AG04449 (cell line): ENCODE results near the gene ETS2.
A peak's percentile ranks its signal among the peaks of the same experiment; 100 is the strongest.

ENCODE experiments used
- CTCF ChIA-PET: fragments of 350-600 bp; formaldehyde crosslinking; extraction: SDS; loops from one replicate; lab custom pipeline; 2021; ENCODE audit warnings: antibody characterized with exemption; lab: Yijun Ruan, JAX
- POLR2A ChIA-PET: fragments of 400-600, 350-600 bp; formaldehyde crosslinking; extraction: SDS; loops from one replicate; lab custom pipeline; 2020; ENCODE audit warnings: antibody characterized with exemption, inconsistent platforms; lab: Yijun Ruan, JAX
- DNase-seq: peaks from one replicate; pipeline ENCODE4 v3.0.0-alpha.2; 2010; ENCODE audit warnings: low read depth, low spot score
- H3K4me3 ChIP-seq: 2 replicates; pipeline ENCODE4 v1.5.1; 2011; ENCODE audit warnings: low read depth, mild to moderate bottlenecking, control low read depth, low read length
- CTCF ChIP-seq: IDR thresholded peaks from one replicate; pipeline ENCODE4 v1.5.1; 2011; ENCODE audit warnings: mild to moderate bottlenecking, moderate library complexity, low read length, control low read depth, inconsistent platforms; ENCODE audit not compliant: insufficient read depth; ENCODE audit errors: missing control alignments

ETS2 gene

GRCh38 chr21:38804789-38805327 lies 871 bp upstream of the ETS2 start:
- DNase-seq, result no peak
- CTCF ChIA-PET, result interaction anchor here (1.1 to 3.3 kb wide), 3 partner anchors 9 to 333 kb away, joined by 3 to 14 read pairs (median 3); no protein-coding TSS in a partner anchor
- H3K4me3 ChIP-seq, result peak overlapping the region; percentile 80
- peak; percentile 65 for TF ChIP-seq CTCF
- POLR2A ChIA-PET, result interaction anchor here (0.6 kb wide), 1 partner anchor 20 kb away, joined by 4 read pairs; no protein-coding TSS in a partner anchor

GRCh38 chr21:38806153-38806941 lies 618 bp downstream of the ETS2 start:
- DNase-seq, result no peak
- CTCF ChIA-PET, result interaction anchor here (1.2 to 3.1 kb wide), 4 partner anchors 9 to 320 kb away, joined by 3 to 16 read pairs (median 8); no protein-coding TSS in a partner anchor
- peak overlapping the region; percentile 80 for H3K4me3 ChIP-seq
- TF ChIP-seq CTCF, result no peak
- POLR2A ChIA-PET, result interaction anchor here (1.0 kb wide), 1 partner anchor 82 kb away, joined by 3 read pairs; no protein-coding TSS in a partner anchor

GRCh38 chr21:38806942-38807284 lies 1.2 kb downstream of the ETS2 start:
- ChIA-PET POLR2A (interaction anchor here (1.0 to 1.2 kb wide), 2 partner anchors 51 to 82 kb away, joined by 3 to 4 read pairs; no protein-coding TSS in a partner anchor), CTCF (interaction anchor here (1.0 to 3.1 kb wide), 7 partner anchors 9 to 331 kb away, joined by 3 to 16 read pairs (median 5); no protein-coding TSS in a partner anchor)
- no peak for TF ChIP-seq CTCF
- peak overlapping the region; percentile 80 for H3K4me3 ChIP-seq
- no peak for DNase-seq

GRCh38 chr21:38807441-38807871 lies 1.7 kb downstream of the ETS2 start:
- ChIA-PET CTCF (interaction anchor here (1.0 to 3.1 kb wide), 8 partner anchors 8 to 331 kb away, joined by 3 to 16 read pairs (median 4); no protein-coding TSS in a partner anchor), POLR2A (interaction anchor here (0.7 to 1.3 kb wide), 5 partner anchors 34 to 412 kb away, joined by 3 to 5 read pairs (median 3); no protein-coding TSS in a partner anchor)
- no peak for DNase-seq
- peak overlapping the region; percentile 80 for H3K4me3 ChIP-seq
- TF ChIP-seq CTCF, result no peak

GRCh38 chr21:38807986-38808385 lies 2.3 kb downstream of the ETS2 start:
- no peak for TF ChIP-seq CTCF
- DNase-seq, result no peak
- ChIA-PET POLR2A (interaction anchor here (0.7 to 1.3 kb wide), 4 partner anchors 34 to 411 kb away, joined by 3 to 5 read pairs (median 4); no protein-coding TSS in a partner anchor), CTCF (interaction anchor here (1.0 to 3.1 kb wide), 7 partner anchors 40 to 330 kb away, joined by 3 to 16 read pairs (median 5); no protein-coding TSS in a partner anchor)
- H3K4me3 ChIP-seq, result peak overlapping the region; percentile 80
